Mesodermal cell (in vitro differentiated cells): ENCODE results near the gene ALK.

Experiments used
- H3K27ac ChIP-seq: 2 replicates; pipeline ENCODE4 v1.7.0; 2013; ENCODE audit warnings: mild to moderate bottlenecking, low read depth, low read length, moderate library complexity; ENCODE audit not compliant: severe bottlenecking
- H3K36me3 ChIP-seq: 2 replicates; pipeline ENCODE4 v1.7.1; 2013; ENCODE audit warnings: mild to moderate bottlenecking, low read length, moderate library complexity; ENCODE audit not compliant: control insufficient read depth, insufficient read depth
- H3K4me1 ChIP-seq: one replicate; pipeline ENCODE4 v1.7.1; 2013; ENCODE audit warnings: mild to moderate bottlenecking, low read length; ENCODE audit not compliant: insufficient read depth, control insufficient read depth, poor library complexity, severe bottlenecking
- H3K4me3 ChIP-seq: 2 replicates; pipeline ENCODE4 v1.7.0; 2013; ENCODE audit warnings: low read length, control low read depth, mild to moderate bottlenecking; ENCODE audit not compliant: insufficient read depth, poor library complexity, severe bottlenecking; ENCODE audit errors: extremely low read depth
- H3K9me3 ChIP-seq: 2 replicates; pipeline ENCODE4 v1.7.1; 2013; ENCODE audit warnings: mild to moderate bottlenecking, low read length, moderate library complexity; ENCODE audit not compliant: control insufficient read depth
- WGBS, 2 experiments: methylation state at CpG; one replicate each; pipeline ENCODE4 v1.1.5; 2013; ENCODE audit warnings: missing lambda C conversion rate in 2 of 2; ENCODE audit not compliant: insufficient coverage in 2 of 2; 5-methylcytosine and 5-hydroxymethylcytosine counted together

ALK gene

GRCh38 chr2:29430382-29431112 is 490.8 kb downstream of the ALK start:
- no peaks in the 10 kb centered on the region for H3K9me3 ChIP-seq
- no peak overlapping the region for H3K27ac ChIP-seq
- WGBS, 2 experiments: 81% methylated on average over 3 of the region's 4 CpGs; no CpG with 5 or more reads in 1 of the 2 experiments
- no peaks in the 10 kb centered on the region for H3K4me1 ChIP-seq
- H3K4me3 ChIP-seq: no peak overlapping the region
- H3K36me3 ChIP-seq: no peaks in the 10 kb centered on the region

GRCh38 chr2:29426354-29426753 is 495.0 kb downstream of the ALK start:
- H3K4me3 ChIP-seq: no peak overlapping the region
- H3K4me1 ChIP-seq: no peaks in the 10 kb centered on the region
- H3K27ac ChIP-seq: no peak overlapping the region
- H3K36me3 ChIP-seq: no peaks in the 10 kb centered on the region
- no peaks in the 10 kb centered on the region for H3K9me3 ChIP-seq

- 100% methylated on average over 1 of the region's 1 CpG for WGBS, 2 experiments
- no peak overlapping the region for H3K27ac ChIP-seq
Measured at GRCh38 chr2:29425866-29426265, 495.5 kb downstream of the ALK start.

GRCh38 chr2:29423061-29423666 is 498.2 kb downstream of the ALK start:
- peaks cover 9% of the 10 kb centered on the region for H3K4me1 ChIP-seq
- H3K9me3 ChIP-seq: no peaks in the 10 kb centered on the region
- H3K27ac ChIP-seq: no peak overlapping the region
- no peak overlapping the region for H3K4me3 ChIP-seq
- H3K36me3 ChIP-seq: no peaks in the 10 kb centered on the region
- 67% methylated on average over 3 of the region's 6 CpGs for WGBS, 2 experiments

More at GRCh38 chr2:29425866-29426265, 495.5 kb downstream of the ALK start:
- no peak overlapping the region for H3K4me3 ChIP-seq
- no peaks in the 10 kb centered on the region for H3K36me3 ChIP-seq
- peaks cover 3% of the 10 kb centered on the region for H3K4me1 ChIP-seq
- no peaks in the 10 kb centered on the region for H3K9me3 ChIP-seq

GRCh38 chr2:29420999-29421782 is 500.2 kb downstream of the ALK start:
- 81 to 84% methylated on average over 10 to 12 of the region's 12 CpGs for WGBS, 2 experiments
- peak overlapping the region; percentile 64 for H3K27ac ChIP-seq
- H3K36me3 ChIP-seq: no peaks in the 10 kb centered on the region
- H3K4me3 ChIP-seq: no peak overlapping the region
- H3K4me1 ChIP-seq: peaks cover 9% of the 10 kb centered on the region
- no peaks in the 10 kb centered on the region for H3K9me3 ChIP-seq

- Histone ChIP-seq H3K36me3 (no peaks in the 10 kb centered on the region), H3K9me3 (no peaks in the 10 kb centered on the region), H3K27ac (no peak overlapping the region), H3K4me3 (no peak overlapping the region), H3K4me1 (peaks cover 9% of the 10 kb centered on the region)
- 67 to 68% methylated on average over 9 of the region's 10 CpGs for WGBS, 2 experiments
Measured at GRCh38 chr2:29420464-29420863, 500.9 kb downstream of the ALK start.

- Histone ChIP-seq H3K4me1 (peaks cover 9% of the 10 kb centered on the region), H3K9me3 (no peaks in the 10 kb centered on the region), H3K27ac (no peak overlapping the region), H3K4me3 (no peak overlapping the region), H3K36me3 (no peaks in the 10 kb centered on the region)
- WGBS, 2 experiments: no CpG with 5 or more reads among the region's 6 CpGs
Measured at GRCh38 chr2:29417630-29418029, 503.8 kb downstream of the ALK start.

- Histone ChIP-seq H3K36me3 (no peaks in the 10 kb centered on the region), H3K4me3 (no peak overlapping the region), H3K9me3 (no peaks in the 10 kb centered on the region), H3K4me1 (no peaks in the 10 kb centered on the region), H3K27ac (no peak overlapping the region)
- 75 to 100% methylated on average over 1 of the region's 1 CpG for WGBS, 2 experiments
Measured at GRCh38 chr2:29412197-29412925, 509.0 kb downstream of the ALK start.

- 80 to 82% methylated on average over 1 to 2 of the region's 2 CpGs for WGBS, 2 experiments
Measured at GRCh38 chr2:29405707-29406106, 515.7 kb downstream of the ALK start.

GRCh38 chr2:29405266-29405665 is 516.1 kb downstream of the ALK start:
- Histone ChIP-seq H3K4me1 (peaks cover 3% of the 10 kb centered on the region), H3K36me3 (no peaks in the 10 kb centered on the region), H3K27ac (no peak overlapping the region), H3K9me3 (no peaks in the 10 kb centered on the region), H3K4me3 (no peak overlapping the region)
- WGBS, 2 experiments: 89 to 96% methylated on average over 5 of the region's 5 CpGs

More at GRCh38 chr2:29405707-29406106, 515.7 kb downstream of the ALK start:
- no peaks in the 10 kb centered on the region for H3K36me3 ChIP-seq
- peaks cover 3% of the 10 kb centered on the region for H3K4me1 ChIP-seq
- H3K4me3 ChIP-seq: no peak overlapping the region
- no peaks in the 10 kb centered on the region for H3K9me3 ChIP-seq
- no peak overlapping the region for H3K27ac ChIP-seq
